Measurements from ENCODE around the gene BMP5. TPM values are rescaled to one million over a fixed set of nuclear protein-coding genes. Genes with fewer than 3 reads are reported as not detected.

The BMP5 gene
- total and polyA plus RNA-seq, 2 of the 8 experiments (the other 6 are each of a cell fraction or from before 2014, with no cell fraction given): 0.02 TPM; not detected in 1

- TF ChIP-seq, protein P1, sequence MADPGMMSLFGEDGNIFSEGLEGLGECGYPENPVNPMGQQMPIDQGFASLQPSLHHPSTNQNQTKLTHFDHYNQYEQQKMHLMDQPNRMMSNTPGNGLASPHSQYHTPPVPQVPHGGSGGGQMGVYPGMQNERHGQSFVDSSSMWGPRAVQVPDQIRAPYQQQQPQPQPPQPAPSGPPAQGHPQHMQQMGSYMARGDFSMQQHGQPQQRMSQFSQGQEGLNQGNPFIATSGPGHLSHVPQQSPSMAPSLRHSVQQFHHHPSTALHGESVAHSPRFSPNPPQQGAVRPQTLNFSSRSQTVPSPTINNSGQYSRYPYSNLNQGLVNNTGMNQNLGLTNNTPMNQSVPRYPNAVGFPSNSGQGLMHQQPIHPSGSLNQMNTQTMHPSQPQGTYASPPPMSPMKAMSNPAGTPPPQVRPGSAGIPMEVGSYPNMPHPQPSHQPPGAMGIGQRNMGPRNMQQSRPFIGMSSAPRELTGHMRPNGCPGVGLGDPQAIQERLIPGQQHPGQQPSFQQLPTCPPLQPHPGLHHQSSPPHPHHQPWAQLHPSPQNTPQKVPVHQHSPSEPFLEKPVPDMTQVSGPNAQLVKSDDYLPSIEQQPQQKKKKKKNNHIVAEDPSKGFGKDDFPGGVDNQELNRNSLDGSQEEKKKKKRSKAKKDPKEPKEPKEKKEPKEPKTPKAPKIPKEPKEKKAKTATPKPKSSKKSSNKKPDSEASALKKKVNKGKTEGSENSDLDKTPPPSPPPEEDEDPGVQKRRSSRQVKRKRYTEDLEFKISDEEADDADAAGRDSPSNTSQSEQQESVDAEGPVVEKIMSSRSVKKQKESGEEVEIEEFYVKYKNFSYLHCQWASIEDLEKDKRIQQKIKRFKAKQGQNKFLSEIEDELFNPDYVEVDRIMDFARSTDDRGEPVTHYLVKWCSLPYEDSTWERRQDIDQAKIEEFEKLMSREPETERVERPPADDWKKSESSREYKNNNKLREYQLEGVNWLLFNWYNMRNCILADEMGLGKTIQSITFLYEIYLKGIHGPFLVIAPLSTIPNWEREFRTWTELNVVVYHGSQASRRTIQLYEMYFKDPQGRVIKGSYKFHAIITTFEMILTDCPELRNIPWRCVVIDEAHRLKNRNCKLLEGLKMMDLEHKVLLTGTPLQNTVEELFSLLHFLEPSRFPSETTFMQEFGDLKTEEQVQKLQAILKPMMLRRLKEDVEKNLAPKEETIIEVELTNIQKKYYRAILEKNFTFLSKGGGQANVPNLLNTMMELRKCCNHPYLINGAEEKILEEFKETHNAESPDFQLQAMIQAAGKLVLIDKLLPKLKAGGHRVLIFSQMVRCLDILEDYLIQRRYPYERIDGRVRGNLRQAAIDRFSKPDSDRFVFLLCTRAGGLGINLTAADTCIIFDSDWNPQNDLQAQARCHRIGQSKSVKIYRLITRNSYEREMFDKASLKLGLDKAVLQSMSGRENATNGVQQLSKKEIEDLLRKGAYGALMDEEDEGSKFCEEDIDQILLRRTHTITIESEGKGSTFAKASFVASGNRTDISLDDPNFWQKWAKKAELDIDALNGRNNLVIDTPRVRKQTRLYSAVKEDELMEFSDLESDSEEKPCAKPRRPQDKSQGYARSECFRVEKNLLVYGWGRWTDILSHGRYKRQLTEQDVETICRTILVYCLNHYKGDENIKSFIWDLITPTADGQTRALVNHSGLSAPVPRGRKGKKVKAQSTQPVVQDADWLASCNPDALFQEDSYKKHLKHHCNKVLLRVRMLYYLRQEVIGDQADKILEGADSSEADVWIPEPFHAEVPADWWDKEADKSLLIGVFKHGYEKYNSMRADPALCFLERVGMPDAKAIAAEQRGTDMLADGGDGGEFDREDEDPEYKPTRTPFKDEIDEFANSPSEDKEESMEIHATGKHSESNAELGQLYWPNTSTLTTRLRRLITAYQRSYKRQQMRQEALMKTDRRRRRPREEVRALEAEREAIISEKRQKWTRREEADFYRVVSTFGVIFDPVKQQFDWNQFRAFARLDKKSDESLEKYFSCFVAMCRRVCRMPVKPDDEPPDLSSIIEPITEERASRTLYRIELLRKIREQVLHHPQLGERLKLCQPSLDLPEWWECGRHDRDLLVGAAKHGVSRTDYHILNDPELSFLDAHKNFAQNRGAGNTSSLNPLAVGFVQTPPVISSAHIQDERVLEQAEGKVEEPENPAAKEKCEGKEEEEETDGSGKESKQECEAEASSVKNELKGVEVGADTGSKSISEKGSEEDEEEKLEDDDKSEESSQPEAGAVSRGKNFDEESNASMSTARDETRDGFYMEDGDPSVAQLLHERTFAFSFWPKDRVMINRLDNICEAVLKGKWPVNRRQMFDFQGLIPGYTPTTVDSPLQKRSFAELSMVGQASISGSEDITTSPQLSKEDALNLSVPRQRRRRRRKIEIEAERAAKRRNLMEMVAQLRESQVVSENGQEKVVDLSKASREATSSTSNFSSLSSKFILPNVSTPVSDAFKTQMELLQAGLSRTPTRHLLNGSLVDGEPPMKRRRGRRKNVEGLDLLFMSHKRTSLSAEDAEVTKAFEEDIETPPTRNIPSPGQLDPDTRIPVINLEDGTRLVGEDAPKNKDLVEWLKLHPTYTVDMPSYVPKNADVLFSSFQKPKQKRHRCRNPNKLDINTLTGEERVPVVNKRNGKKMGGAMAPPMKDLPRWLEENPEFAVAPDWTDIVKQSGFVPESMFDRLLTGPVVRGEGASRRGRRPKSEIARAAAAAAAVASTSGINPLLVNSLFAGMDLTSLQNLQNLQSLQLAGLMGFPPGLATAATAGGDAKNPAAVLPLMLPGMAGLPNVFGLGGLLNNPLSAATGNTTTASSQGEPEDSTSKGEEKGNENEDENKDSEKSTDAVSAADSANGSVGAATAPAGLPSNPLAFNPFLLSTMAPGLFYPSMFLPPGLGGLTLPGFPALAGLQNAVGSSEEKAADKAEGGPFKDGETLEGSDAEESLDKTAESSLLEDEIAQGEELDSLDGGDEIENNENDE (IDR thresholded peaks at IDR 0.05; ENCODE audit: insufficient replicate concordance, low read length): no peak
- TF ChIP-seq USF2 (IDR thresholded peaks at IDR 0.05; ENCODE audit: low read length): no peak
Observed at GRCh38 chr6:55775029-55775318, 100.4 kb downstream of the BMP5 start (continued).
